GM23248 (cell line): ENCODE results near the gene FAM124B.

ENCODE experiments used
- EZH2 ChIP-seq: fragments of 200-600 bp; sonication (generic); IDR thresholded peaks from 2 replicates; pipeline ENCODE4 v1.6.1; 2018; ENCODE audit warnings: antibody characterized with exemption, mild to moderate bottlenecking; ENCODE audit not compliant: insufficient read depth, poor library complexity, severe bottlenecking
- EZH2phosphoT487 ChIP-seq: fragments of 200-600 bp; sonication (generic); IDR thresholded peaks from 2 replicates; pipeline ENCODE4 v1.6.1; 2018; ENCODE audit warnings: antibody characterized with exemption, moderate library complexity, mild to moderate bottlenecking, low read depth; ENCODE audit not compliant: insufficient read depth

DNA sequence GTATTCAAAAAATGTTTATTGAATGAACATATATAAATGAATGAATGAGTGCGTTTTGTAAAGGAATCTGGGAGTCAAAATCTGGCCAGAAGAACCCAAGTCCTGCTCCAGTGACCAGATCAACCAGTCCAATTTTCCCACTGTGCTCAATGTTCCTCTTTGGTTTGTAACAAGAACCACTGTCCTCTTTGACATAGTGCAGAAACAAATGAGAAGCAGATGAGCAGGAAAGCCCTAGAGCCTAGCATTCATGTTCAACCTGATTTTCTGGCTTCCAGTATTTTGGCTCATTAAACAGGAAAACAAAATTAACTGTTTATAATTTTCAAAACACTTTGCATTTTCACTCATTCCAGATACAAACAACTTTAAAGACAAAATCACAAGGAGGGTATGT lies 23.2 kb downstream of the FAM124B start:
- TF ChIP-seq EZH2phosphoT487: no peak
- TF ChIP-seq EZH2: no peak
